DND-41 (cell line): ENCODE measurements around the gene H6PD.

Experiments
- ATAC-seq: fragments of 200-7000 bp; cut with Tn5 transposase; 3 replicates; pipeline ENCODE4 v1.9.1; 2021; ENCODE audit warnings: low read depth; ENCODE audit not compliant: insufficient read depth
- DNase-seq: peaks from one replicate; pipeline ENCODE4 v3.0.0-alpha.2; 2020
- H2AFZ ChIP-seq: 2 replicates; pipeline ENCODE4 v1.6.0; 2012; ENCODE audit warnings: low read depth, low read length
- H3K27ac ChIP-seq: 2 replicates; pipeline ENCODE4 v1.5.1; 2012; ENCODE audit warnings: low read length, inconsistent platforms
- H3K27me3 ChIP-seq: fragments of 200-600 bp; sonication (generic); 2 replicates; pipeline ENCODE4 v1.6.0; 2012; ENCODE audit warnings: low read length, mild to moderate bottlenecking, inconsistent platforms; ENCODE audit not compliant: insufficient read depth, poor library complexity
- H3K36me3 ChIP-seq: 2 replicates; pipeline ENCODE4 v1.5.1; 2012; ENCODE audit warnings: low read length, inconsistent platforms; ENCODE audit not compliant: insufficient read depth
- H3K4me1 ChIP-seq: 2 replicates; pipeline ENCODE4 v1.5.1; 2012; ENCODE audit warnings: mild to moderate bottlenecking, low read length; ENCODE audit not compliant: insufficient read depth
- H3K4me2 ChIP-seq: 2 replicates; pipeline ENCODE4 v1.6.0; 2012; ENCODE audit warnings: mild to moderate bottlenecking, moderate library complexity, low read length, inconsistent platforms; ENCODE audit not compliant: insufficient read depth
- H3K4me3 ChIP-seq, 2 experiments: fragments of 200-600 bp in 1 of 2; shearing (Covaris generic) in 1 of 2; 2 replicates each; pipeline ENCODE4 v1.5.1; 2012 to 2016; ENCODE audit warnings: inconsistent platforms in 2 of 2, low read length in 2 of 2, mild to moderate bottlenecking in 2 of 2, low read depth in 1 of 2, moderate library complexity in 1 of 2
- H3K79me2 ChIP-seq: 2 replicates; pipeline ENCODE4 v1.6.0; 2012; ENCODE audit warnings: low read length, inconsistent platforms; ENCODE audit not compliant: insufficient read depth
- H3K9ac ChIP-seq: 2 replicates; pipeline ENCODE4 v1.6.0; 2012; ENCODE audit warnings: low read depth, mild to moderate bottlenecking, inconsistent platforms, low read length, moderate library complexity
- H3K9me3 ChIP-seq: 2 replicates; pipeline ENCODE4 v1.5.1; 2012; ENCODE audit warnings: low read length, moderate library complexity, mild to moderate bottlenecking, inconsistent platforms; ENCODE audit not compliant: insufficient read depth, severe bottlenecking
- H4K20me1 ChIP-seq: 2 replicates; pipeline ENCODE4 v1.6.0; 2012; ENCODE audit warnings: low read length; ENCODE audit not compliant: insufficient read depth
- CTCF ChIP-seq: IDR thresholded peaks from 2 replicates; pipeline ENCODE4 v1.5.1; 2012; ENCODE audit warnings: borderline replicate concordance, low read length, moderate library complexity, mild to moderate bottlenecking; ENCODE audit not compliant: poor library complexity, severe bottlenecking; ENCODE audit errors: extremely low read depth
- EZH2 ChIP-seq: IDR thresholded peaks from 3 replicates; pipeline ENCODE4 v1.6.1; 2012; ENCODE audit warnings: borderline replicate concordance, low read depth, mild to moderate bottlenecking, moderate library complexity, low read length, inconsistent platforms; ENCODE audit not compliant: severe bottlenecking

The H6PD gene

DNA sequence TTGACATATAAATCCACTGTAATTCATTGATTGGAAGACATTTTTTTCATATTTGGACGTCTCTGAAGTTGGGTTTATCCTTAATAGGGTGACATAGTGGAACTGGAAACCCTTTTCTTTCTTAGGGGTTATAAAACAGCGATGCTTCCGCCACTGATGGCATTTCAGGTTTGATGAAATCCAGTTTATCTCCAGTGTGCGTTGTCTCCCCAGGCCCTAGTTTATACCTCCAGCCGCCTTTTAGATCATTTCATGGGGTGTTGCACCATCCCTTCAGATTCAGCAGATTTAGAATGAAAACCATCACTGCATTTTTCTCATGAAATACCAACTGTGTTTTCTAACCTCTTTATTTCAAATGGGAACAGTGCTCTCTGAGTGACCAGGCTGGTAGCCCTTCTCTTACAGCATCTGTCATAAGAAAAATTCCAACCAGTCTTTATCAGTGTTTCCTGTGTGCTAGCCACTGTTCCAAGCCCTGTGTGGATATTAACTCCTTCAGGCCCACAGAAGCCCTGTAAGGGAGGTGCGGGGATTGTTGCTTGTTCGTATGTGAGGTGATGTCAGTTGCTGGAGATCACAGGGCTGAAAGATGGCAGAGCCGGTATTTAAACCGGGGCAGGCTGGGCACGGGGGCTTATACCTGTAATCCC, 19.0 kb downstream of the H6PD start:
- no peak for DNase-seq
- peaks cover 78% of the 10 kb centered on the region for H3K36me3 ChIP-seq
- peaks cover 95% of the 10 kb centered on the region for H3K79me2 ChIP-seq
- H2AFZ ChIP-seq = no peak overlapping the region
- H3K27me3 ChIP-seq = no peaks in the 10 kb centered on the region
- no peak overlapping the region for H3K4me2 ChIP-seq
- peaks cover 47% of the 10 kb centered on the region for H4K20me1 ChIP-seq
- peaks cover 18% of the 10 kb centered on the region for H3K4me1 ChIP-seq
- no peak for ATAC-seq
- H3K27ac ChIP-seq = no peak overlapping the region
- no peak overlapping the region for H3K4me3 ChIP-seq
- H3K9me3 ChIP-seq = peaks cover 9% of the 10 kb centered on the region
- no peak overlapping the region for H3K9ac ChIP-seq
- TF ChIP-seq CTCF (no peak), EZH2 (no peak)

GRCh38 chr1:9256332-9256731, 21.8 kb downstream of the H6PD start:
- H3K4me1 ChIP-seq = peaks cover 4% of the 10 kb centered on the region

DNA sequence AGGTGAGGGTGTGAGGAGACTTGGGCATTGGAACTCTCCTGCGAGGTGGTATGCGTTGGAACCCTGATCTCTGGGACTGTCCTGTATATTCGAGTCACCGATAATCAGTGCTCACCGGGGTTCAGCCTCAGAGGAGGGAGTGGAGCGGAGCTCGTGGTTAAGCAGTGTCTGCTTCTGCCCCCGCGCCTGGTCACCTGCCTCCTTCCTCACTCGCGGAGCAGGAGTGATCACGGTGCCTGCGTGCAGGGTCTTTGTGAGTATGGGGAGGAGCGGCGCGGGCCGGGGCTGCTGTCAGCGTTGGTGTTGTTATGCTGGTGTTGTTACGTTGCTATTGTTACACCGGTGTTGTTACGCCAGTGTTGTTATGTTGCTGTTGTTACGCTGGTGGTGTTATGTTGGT, 23.3 kb downstream of the H6PD start:
- Histone ChIP-seq H3K4me2 (no peak overlapping the region), H3K79me2 (peaks cover 93% of the 10 kb centered on the region), H3K4me3 (no peak overlapping the region), H2AFZ (no peak overlapping the region), H3K9me3 (peaks cover 9% of the 10 kb centered on the region), H3K4me1 (peaks cover 4% of the 10 kb centered on the region), H3K27me3 (no peaks in the 10 kb centered on the region), H4K20me1 (peaks cover 64% of the 10 kb centered on the region), H3K27ac (peak overlapping the region; percentile 22; the same call in 1 of the 2 replicates), H3K9ac (no peak overlapping the region), H3K36me3 (peaks cover 77% of the 10 kb centered on the region)
- DNase-seq (no peak), ATAC-seq (no peak)
- TF ChIP-seq CTCF (no peak), EZH2 (no peak)

More at GRCh38 chr1:9256332-9256731, 21.8 kb downstream of the H6PD start:
- Histone ChIP-seq H4K20me1 (peaks cover 52% of the 10 kb centered on the region), H3K4me2 (no peak overlapping the region), H3K4me3 (no peak overlapping the region), H3K36me3 (peaks cover 73% of the 10 kb centered on the region), H2AFZ (no peak overlapping the region), H3K27ac (no peak overlapping the region), H3K27me3 (no peaks in the 10 kb centered on the region), H3K79me2 (peaks cover 93% of the 10 kb centered on the region), H3K9ac (no peak overlapping the region), H3K9me3 (peaks cover 9% of the 10 kb centered on the region)
- TF ChIP-seq CTCF (no peak), EZH2 (no peak)
- no peak for ATAC-seq
- DNase-seq = no peak

- Histone ChIP-seq H3K27ac (no peak overlapping the region), H3K36me3 (peaks cover 77% of the 10 kb centered on the region)
- no peak for DNase-seq
Observed at GRCh38 chr1:9258629-9259028, 24.1 kb downstream of the H6PD start.

More at GRCh38 chr1:9258629-9259028, 24.1 kb downstream of the H6PD start:
- TF ChIP-seq CTCF (no peak), EZH2 (no peak)
- ATAC-seq = no peak
- H2AFZ ChIP-seq = no peak overlapping the region
- H3K9ac ChIP-seq = no peak overlapping the region
- H3K4me2 ChIP-seq = no peak overlapping the region
- H3K9me3 ChIP-seq = peaks cover 9% of the 10 kb centered on the region
- peaks cover 88% of the 10 kb centered on the region for H3K79me2 ChIP-seq
- no peaks in the 10 kb centered on the region for H3K27me3 ChIP-seq
- H4K20me1 ChIP-seq = peaks cover 65% of the 10 kb centered on the region
- peaks cover 4% of the 10 kb centered on the region for H3K4me1 ChIP-seq
- H3K4me3 ChIP-seq = 0 out of 4 replicates have a peak overlapping the region, but pooled peaks of 1 of the 2 experiments have one; percentile 1
